HTERT RPE-1 (cell line): ENCODE measurements around the gene MCM3.

Experiments used
- in situ Hi-C: fragments of 300-500 bp; cut with MboI; formaldehyde crosslinking; loops from 4 replicates; pipeline ENCODE4 v1.14.3; 2020; ENCODE audit warnings: low sequenced_read_pairs

MCM3 gene

GRCh38 chr6:52303178-52303577 is 18.6 kb upstream of the MCM3 start:
- in situ Hi-C loops, result no loop called here

DNA sequence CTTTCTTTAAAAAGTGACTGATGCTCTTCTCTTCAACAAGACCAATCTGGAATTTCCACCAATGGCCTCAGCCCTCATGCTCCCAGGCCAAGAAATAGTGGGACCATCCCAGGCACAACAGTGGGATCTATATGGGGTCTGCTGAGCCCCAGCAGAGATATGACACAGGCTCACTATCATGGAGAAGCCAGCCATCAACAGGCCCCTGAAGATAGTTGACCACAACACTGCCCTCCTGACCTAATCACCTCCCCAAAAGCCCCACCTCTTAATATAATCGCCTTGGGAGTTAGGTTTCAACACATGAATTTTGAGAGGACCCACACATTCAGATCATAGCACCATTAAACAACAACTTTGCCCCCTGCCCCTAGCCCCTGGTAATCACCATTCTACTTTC is 16.8 kb upstream of the MCM3 start:
- in situ Hi-C loops, result no loop called here

DNA sequence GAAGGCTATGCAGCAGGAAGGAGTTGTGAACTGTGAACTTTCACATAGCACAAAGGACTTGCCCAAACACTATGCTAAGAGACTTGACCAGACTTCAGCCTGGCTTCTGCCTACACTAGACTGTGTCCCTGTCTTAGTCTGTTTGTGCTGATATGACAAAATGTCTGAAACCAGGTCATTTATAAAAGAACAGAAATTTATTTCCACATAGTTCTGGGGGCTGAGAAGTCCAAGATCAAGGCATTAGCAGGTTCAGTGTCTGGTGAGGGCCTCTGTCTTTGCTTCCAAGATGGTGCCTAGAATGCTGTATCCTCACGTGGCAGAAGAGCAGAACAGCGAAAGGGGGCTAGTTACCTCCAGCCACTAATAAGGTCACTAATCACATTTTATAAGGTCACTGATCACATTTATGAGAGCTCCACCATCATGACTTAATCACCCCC is 16.0 kb upstream of the MCM3 start:
- in situ Hi-C loops, result no loop called here

GRCh38 chr6:52299653-52300052 is 15.1 kb upstream of the MCM3 start:
- in situ Hi-C loops, result no loop called here

- in situ Hi-C loops, result no loop called here
Observed at GRCh38 chr6:52297433-52297832, 12.9 kb upstream of the MCM3 start.

DNA sequence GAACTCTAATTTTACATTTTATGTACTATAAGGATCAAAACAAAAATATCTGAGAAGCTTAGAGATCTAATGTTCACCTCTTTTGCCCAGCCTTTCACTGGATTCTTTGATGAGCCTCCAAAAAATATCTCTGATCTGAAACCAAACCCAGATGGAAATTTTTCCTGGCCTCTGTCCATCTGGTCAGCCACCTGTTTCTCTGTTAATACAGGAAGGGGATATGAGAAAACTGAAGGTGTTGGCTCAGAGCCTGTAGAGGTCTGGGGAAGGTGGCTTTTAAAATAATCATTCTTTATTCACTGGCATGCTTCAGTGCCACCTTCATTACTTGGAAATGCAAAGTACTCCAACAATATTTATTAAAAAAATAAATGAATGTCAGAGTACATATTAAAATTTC is 8.5 kb upstream of the MCM3 start:
- in situ Hi-C loops, result no loop called here

DNA sequence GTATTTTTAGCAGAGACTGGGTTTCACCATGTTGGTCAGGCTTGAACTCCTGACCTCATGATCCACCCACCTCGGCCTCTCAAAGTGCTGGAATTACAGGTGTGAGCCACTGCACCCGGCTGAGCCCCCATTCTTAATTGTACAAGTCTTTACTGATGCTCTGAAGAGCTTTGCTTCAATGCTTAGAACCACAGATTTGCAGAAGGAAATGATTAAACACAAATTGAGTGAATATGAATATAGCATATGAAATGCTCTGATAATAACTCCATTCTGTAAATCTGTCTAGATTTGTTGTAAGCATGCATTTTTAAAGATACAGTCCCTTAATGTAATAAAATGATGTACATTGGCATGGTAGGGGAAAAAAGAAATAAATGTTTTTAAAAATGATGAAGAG is 4.3 kb upstream of the MCM3 start:
- in situ Hi-C loops, result no loop called here

DNA sequence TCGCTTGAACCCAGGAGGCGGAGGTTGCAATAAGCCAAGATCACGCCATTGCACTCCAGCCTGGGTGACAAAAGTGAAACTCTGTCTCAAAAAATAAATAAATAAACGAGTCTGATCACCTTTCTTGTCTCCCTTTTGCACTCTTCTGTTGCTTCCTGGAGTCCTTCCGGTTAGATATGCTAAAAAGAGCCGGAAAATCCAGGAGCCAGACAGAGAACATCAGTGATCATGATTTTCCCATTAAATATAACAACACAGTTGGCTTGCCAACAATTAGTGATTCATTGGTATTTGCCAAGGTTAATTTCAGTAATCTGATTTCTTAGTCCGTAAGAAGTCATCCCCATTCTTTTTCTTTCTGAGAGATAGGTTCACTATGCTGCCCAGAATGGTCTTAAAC is 3.7 kb upstream of the MCM3 start:
- in situ Hi-C loops, result no loop called here

- in situ Hi-C loops, result no loop called here
Observed at GRCh38 chr6:52286798-52287432, 2.4 kb upstream of the MCM3 start.

DNA sequence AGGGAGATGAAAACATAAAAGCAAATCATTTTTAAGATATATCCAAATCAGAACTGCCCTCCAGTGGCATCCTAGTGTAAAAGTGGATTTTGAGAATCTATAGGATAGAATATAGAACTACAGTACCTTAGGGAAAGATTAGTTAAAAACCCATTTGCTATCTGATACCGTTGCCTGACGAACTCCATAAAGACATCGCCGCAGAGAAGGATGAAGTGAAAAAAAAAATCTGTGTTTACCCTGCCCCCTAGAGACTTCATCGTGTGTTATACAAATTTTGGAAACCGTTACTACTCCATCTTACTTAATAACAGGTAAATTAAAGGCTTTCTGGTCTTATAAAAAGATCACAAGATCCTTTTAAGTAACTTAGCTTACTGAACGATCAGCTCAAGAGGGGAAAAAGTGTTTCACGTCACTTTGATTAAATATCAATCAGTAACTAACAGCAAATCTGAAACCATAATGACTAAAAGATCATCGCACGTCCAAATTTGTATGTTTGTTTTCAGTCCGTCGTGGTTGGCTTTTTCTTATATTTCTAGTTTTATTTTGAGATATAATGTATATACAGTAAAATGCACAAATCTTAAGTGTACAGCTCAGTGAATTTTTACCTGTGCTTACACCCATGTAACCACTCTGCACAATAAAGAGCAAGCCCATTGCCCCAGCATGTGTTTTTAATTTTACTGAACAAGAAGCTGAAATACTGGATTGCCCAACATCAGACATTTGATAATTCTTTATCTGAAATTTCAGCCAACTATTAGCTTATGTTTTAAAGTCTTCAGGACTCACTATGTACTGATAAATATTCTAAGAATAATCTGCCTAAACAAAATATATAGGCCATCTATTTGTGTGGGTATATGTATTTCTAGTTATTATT is 881 bp upstream of the MCM3 start:
- in situ Hi-C loops, result no loop called here

GRCh38 chr6:52284131-52284459 is 447 bp downstream of the MCM3 start:
- in situ Hi-C loops, result no loop called here

- in situ Hi-C loops, result no loop called here
Observed at GRCh38 chr6:52283111-52283510, 1.4 kb downstream of the MCM3 start.

- in situ Hi-C loops, result no loop called here
Observed at GRCh38 chr6:52276130-52276529, 8.4 kb downstream of the MCM3 start.

GRCh38 chr6:52271852-52272460 is 12.6 kb downstream of the MCM3 start:
- in situ Hi-C loops, result no loop called here

DNA sequence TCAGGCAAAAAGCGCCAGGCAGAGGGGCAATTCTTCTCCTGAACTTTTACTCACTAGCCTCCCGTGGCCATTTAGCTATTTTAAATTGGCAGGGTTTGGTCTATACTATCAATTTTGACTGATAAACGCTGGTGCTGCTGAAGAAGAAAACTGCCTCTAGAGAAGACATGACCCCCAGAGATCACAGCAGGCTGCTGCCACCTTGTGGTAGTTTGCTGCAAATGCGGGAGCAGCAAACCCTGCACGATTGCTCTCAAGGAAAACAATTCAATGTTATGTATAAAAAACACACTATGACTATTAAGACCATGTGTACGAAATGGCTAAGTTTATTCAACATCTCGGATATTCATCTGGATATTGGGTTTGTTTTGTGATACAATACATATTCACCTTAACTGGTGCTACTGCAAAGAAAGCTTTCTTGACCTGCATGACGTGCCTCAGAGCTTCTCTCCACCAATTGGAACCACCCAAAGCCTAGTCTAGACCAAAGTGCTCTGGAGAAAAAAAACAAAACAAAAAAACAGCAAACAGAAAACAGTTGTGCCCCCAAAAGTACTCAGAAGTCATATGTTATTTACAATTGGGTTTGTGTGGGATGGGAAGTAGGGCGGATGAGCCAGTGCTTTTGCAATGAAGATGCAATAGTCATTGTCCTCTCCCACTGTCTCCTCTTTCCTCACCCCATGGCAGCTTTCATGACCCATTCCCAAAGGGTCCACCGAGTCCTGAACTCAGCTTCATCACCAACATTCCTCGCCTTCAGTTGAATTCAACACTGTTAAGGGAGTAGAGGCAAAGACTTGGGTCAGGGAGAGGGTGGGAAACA is 20.6 kb downstream of the MCM3 start:
- in situ Hi-C loops, result no loop called here

DNA sequence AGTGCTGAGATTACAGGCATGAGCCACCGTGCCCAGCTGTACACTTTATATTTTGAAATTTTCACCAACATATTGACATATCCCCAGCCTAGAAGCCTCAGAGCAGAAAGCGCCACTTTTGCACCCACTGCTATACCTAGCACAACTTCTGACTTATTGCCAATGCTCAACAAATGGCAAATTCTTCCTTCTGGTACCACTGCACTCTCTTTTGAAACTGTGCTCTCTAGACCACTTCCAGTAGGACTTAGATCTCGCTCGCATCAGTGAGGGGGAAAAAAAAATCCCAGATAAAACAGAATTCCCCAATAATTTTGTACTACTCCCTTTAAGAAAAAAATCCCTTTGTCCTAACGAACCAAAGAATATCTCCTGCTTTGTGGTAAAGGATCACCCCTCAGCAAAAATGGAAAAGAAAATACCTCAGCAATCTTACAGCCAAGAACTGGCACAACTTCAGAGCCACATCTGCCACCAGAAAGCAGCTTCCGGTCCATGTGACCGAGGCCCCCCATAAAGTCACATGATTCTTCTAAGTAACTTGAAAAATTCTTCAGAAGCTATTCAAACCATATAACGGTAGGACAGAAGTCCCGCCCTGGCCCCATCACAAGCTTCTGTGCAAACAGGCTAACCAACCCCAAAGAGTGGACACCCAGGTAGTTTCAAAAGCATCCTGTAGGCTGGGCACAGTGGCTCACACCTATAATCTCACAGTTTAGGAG is 21.8 kb downstream of the MCM3 start:
- in situ Hi-C loops, result no loop called here

DNA sequence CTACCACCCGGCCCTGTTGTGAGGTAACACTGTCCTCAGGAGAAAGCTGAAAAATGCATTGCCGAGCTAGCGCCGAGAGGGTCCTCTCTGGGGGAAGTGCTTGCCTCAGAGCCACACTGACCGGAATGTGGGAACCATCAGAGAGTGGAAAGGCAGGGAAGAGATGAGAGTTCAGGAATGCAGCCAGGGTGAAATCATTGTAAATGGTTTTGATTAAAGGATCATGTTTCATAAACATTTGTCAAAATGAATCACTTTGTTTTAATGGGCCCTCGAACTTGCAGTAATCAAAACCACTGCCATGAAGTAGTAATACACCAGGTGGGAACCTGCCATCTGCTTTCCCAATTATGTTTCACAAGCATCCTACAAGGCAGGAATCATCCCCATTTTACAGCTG is 23.3 kb downstream of the MCM3 start:
- in situ Hi-C loops, result no loop called here

- in situ Hi-C loops, result no loop called here
Observed at GRCh38 chr6:52260634-52261033, 23.9 kb downstream of the MCM3 start.

DNA sequence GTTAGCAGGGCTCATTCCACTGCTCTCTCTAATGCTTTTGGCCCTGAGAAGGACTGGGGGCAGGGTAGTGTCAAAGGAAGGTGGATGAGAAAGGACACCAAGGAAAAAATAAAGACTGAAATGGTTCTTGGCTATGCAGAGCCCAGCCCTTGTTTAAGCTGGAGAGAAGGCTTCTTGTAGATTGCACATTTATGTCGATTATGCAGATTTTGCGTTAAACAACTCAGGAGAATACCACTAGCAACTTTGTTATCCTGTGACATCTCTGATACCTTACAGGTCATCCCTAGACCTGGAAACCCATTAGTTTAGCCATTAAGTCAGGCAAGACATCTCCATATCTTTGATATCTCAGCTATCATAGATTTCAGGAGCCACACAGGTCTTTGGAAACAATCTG is 29.1 kb downstream of the MCM3 start:
- in situ Hi-C loops, result no loop called here

DNA sequence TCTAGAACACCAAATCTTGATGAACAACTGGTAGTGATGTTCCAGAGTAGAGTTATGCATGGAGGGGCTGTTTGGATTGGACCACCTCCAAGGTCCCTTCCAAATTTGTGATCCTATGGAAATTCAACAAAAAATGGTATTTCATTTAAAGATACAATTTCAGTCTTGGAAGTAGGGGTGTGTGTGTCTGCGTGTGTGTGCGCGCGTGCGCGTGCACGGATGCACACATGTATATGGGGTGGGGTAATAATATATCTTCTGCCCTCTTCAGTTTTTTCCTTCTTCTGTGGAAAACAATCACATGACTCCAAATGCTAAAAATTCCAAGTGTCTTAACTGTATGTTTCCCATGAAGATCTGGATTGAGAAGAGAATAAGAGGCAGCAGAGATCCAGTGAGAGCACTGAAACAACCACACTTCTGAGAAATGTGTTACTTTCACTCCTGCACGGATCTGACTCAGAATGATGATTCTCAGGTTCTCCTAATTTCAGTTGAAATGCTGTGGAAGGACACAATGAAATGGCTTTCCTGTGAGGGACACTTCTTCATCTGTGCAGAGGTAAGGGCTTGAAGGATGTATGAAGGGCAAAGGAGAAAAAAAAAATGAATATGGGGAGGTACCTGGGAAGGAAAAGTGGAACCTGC is 29.7 kb downstream of the MCM3 start:
- in situ Hi-C loops, result no loop called here
